ENCODE measurements around the gene TRPM3.
"Not testable (repeated sequence)": the region's sequence is repeated elsewhere in the genome, so short reads cannot be mapped to it uniquely, and the experiment has no call there.

The TRPM3 gene

DNA sequence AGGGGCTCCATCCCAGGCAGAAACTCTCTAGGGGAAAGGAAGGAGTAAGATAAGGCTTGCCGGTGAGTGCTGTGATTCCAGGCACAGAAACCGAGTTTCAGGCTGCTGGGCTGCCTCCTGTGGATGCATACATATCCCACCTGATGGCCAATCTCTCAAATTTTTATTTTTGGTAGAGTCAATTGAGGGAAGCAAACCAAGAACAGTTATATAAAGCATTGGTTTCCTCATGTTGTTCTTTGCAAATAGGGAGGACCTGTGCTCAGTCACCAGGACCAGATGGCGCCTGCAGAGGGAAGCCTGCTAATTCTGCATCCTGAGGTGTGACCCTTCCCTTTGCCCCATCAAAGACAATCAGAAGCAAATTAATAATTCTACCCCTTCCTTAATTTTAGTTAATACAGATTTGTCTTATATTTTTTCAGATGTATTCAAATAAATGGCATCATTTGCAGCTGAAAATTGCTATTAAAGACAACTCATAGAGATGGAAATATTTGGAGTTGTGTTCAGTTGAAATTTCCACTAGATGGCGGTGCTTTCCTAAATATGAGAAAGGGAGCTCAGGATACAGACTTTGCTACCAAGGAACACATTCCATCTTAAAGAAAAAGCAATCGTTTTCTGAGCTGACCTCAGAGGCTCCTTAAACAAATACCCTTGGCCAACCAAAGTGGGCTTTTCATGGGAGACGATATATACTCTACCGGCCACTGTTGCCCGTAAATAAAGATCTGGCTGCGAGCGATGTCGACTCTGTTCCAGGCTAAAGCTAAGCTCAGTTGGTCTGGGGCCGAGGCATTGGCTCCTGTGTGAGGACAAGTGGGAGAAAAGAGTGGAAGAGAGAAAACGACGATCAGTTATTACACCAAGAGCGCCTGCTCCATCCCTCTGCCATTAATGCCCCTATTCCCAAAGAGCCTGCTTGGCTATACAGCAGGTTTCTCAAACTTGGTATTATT, 481.3 kb downstream of the TRPM3 start:
- no peak overlapping the region for H3K4me3 ChIP-seq (ENCODE audit: low read depth, low read length)
- DNase-seq (ENCODE audit: low read depth), result peak; percentile 83
- TF ChIP-seq, protein P1, sequence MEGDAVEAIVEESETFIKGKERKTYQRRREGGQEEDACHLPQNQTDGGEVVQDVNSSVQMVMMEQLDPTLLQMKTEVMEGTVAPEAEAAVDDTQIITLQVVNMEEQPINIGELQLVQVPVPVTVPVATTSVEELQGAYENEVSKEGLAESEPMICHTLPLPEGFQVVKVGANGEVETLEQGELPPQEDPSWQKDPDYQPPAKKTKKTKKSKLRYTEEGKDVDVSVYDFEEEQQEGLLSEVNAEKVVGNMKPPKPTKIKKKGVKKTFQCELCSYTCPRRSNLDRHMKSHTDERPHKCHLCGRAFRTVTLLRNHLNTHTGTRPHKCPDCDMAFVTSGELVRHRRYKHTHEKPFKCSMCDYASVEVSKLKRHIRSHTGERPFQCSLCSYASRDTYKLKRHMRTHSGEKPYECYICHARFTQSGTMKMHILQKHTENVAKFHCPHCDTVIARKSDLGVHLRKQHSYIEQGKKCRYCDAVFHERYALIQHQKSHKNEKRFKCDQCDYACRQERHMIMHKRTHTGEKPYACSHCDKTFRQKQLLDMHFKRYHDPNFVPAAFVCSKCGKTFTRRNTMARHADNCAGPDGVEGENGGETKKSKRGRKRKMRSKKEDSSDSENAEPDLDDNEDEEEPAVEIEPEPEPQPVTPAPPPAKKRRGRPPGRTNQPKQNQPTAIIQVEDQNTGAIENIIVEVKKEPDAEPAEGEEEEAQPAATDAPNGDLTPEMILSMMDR (conservative IDR thresholded peaks at IDR 0.05; ENCODE audit: low read depth, low read length), result peak; percentile 68

DNA sequence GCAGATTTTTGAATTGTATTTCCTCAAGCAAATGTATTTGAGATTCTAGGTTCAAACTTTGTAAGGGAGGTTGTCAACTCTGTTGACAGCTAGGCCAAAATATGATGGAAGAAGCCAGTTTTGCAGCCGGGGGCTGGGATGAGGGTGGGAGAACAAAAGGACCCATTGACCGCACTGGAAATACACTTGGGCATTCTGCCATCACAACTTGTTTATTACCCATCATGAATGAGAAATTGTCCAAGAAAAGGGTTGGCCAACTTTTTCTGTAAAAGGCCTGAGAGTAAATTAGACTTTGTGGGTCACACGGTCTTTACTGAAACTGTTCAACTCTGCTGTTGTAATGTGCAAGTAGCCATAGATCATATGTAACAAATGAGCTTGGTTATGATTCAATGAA, 485.6 kb downstream of the TRPM3 start:
- no peak overlapping the region for H3K4me3 ChIP-seq (ENCODE audit: low read depth, low read length)
- TF ChIP-seq, protein P1 (conservative IDR thresholded peaks at IDR 0.05; ENCODE audit: low read depth, low read length), result no peak
- no peak for DNase-seq (ENCODE audit: low read depth)

DNA sequence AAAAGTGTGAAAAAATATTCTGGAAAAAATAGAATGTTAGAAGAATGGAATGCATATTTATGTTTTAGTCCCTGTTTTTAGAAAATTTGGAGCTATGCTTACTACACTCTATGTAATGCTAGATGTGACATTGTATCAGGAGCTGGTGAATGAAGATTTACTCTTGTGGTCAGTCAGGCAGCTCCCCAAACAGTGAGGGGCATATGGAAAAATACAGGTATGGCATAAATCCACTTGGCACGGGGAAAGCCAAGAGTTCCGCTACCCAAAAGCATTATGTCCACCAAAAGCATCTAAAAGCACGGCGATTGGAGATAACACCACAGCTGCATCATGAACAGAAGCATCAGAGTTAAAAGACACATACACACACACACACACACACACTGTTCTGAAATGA, 486.7 kb downstream of the TRPM3 start:
- no peak for DNase-seq (ENCODE audit: low read depth)
- TF ChIP-seq, protein P1 (conservative IDR thresholded peaks at IDR 0.05; ENCODE audit: low read depth, low read length), result no peak
- H3K4me3 ChIP-seq (ENCODE audit: low read depth, low read length), result no peak overlapping the region

DNA sequence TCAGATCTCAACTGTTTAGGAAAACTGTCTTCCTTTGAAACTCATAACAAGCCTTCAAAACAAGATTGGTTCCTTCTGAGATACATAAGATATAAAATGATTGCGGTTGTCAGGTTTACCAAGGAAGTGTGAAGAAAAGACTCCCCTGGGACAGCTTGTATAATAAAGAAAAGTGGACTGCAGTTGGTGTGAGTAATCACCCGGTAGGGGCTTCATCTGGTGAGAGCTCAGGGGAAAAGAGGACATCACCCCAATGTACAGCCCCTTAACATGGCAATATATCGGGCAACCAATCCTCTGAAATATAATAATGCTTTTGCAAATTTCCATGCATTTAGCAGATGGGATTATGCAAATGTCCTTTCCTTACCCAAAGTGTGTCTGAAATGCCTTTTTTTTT, 490.4 kb downstream of the TRPM3 start:
- no peak for DNase-seq (ENCODE audit: low read depth)
- H3K4me3 ChIP-seq (ENCODE audit: low read depth, low read length), result no peak overlapping the region
- TF ChIP-seq, protein P1 (conservative IDR thresholded peaks at IDR 0.05; ENCODE audit: low read depth, low read length), result no peak

GRCh38 chr9:70629080-70629685, 492.2 kb downstream of the TRPM3 start:
- DNase-seq (ENCODE audit: low read depth), result peak; percentile 15
- TF ChIP-seq, protein P1 (conservative IDR thresholded peaks at IDR 0.05; ENCODE audit: low read depth, low read length), result peak; percentile 33
- not testable (repeated sequence) for H3K4me3 ChIP-seq (ENCODE audit: low read depth, low read length)

DNA sequence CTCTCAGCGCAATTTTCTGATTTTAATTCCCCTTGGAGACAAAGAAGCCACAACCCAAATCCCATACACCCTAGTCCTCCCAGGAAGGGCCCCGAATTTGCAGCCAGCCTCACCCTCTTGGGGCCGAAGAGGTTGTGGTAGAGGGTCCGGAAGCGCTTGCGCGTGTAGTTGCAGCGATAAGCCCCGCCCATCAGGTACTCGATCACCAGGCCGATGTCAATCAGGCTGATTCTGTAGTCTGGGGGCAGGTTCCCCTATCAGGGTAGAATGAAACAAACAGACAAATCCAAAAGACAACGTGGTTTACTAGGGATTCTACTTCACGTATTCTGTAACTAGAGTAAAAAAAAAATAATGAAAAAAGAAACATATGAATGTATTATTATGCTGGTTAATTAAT, 496.3 kb downstream of the TRPM3 start:
- no peak for DNase-seq (ENCODE audit: low read depth)
- TF ChIP-seq, protein P1 (conservative IDR thresholded peaks at IDR 0.05; ENCODE audit: low read depth, low read length), result no peak

More for the DNA sequence above, 496.3 kb downstream of the TRPM3 start:
- peak overlapping the region; percentile 12 for H3K4me3 ChIP-seq (ENCODE audit: low read depth, low read length)
